ENCODE results near the gene TTC32. TPM values are rescaled to one million over a fixed set of nuclear protein-coding genes. Genes with fewer than 3 reads are reported as not detected.

TTC32 gene
- polyA plus RNA-seq, 1 experiment, result 3.6 TPM

- ChIA-PET POLR2A (no interaction called here), CTCF (interaction anchor here (1.1 kb wide), 1 partner anchor 12 kb away, joined by 3 read pairs; no protein-coding TSS in a partner anchor)
- no peak for DNase-seq (ENCODE audit: low read depth)
- Histone ChIP-seq H3K36me3 (ENCODE audit: control insufficient read depth, insufficient read depth, low read length) (no peaks in the 10 kb centered on the region), H3K4me3 (ENCODE audit: low read depth, low read length) (no peak overlapping the region), H3K27me3 (ENCODE audit: control insufficient read depth, insufficient read depth, low read length) (no peaks in the 10 kb centered on the region)
- TF ChIP-seq CTCF (IDR thresholded peaks at IDR 0.05; ENCODE audit: insufficient read depth, low read depth, low read length), result no peak
Measured at GRCh38 chr2:19943189-19943588, 41.4 kb upstream of the TTC32 start.

- no peaks in the 10 kb centered on the region for H3K27me3 ChIP-seq (ENCODE audit: control insufficient read depth, insufficient read depth, low read length)
- H3K36me3 ChIP-seq (ENCODE audit: control insufficient read depth, insufficient read depth, low read length), result peaks cover 2% of the 10 kb centered on the region; the same call in 1 of the 2 replicates
- ChIA-PET CTCF (interaction anchor here (0.9 to 1.2 kb wide), 2 partner anchors 22 to 73 kb away, joined by 3 read pairs; no protein-coding TSS in a partner anchor), POLR2A (no interaction called here)
- TF ChIP-seq CTCF (IDR thresholded peaks at IDR 0.05; ENCODE audit: insufficient read depth, low read depth, low read length), result no peak
- no peak overlapping the region for H3K4me3 ChIP-seq (ENCODE audit: low read depth, low read length)
- DNase-seq (ENCODE audit: low read depth), result no peak
Measured at GRCh38 chr2:19942199-19942598, 40.4 kb upstream of the TTC32 start.

GRCh38 chr2:19937004-19937403, 35.2 kb upstream of the TTC32 start:
- POLR2A ChIA-PET, result no interaction called here
- peaks cover 2% of the 10 kb centered on the region; the same call in 1 of the 2 replicates for H3K36me3 ChIP-seq (ENCODE audit: control insufficient read depth, insufficient read depth, low read length)
- no peak for DNase-seq (ENCODE audit: low read depth)
- TF ChIP-seq CTCF (IDR thresholded peaks at IDR 0.05; ENCODE audit: insufficient read depth, low read depth, low read length), result no peak
- no peaks in the 10 kb centered on the region for H3K27me3 ChIP-seq (ENCODE audit: control insufficient read depth, insufficient read depth, low read length)
- CTCF ChIA-PET, result no interaction called here
- H3K4me3 ChIP-seq (ENCODE audit: low read depth, low read length), result no peak overlapping the region

GRCh38 chr2:19936203-19936602, 34.4 kb upstream of the TTC32 start:
- Histone ChIP-seq H3K36me3 (ENCODE audit: control insufficient read depth, insufficient read depth, low read length) (peaks cover 2% of the 10 kb centered on the region; the same call in 1 of the 2 replicates), H3K27me3 (ENCODE audit: control insufficient read depth, insufficient read depth, low read length) (no peaks in the 10 kb centered on the region), H3K4me3 (ENCODE audit: low read depth, low read length) (no peak overlapping the region)
- POLR2A ChIA-PET, result no interaction called here
- TF ChIP-seq CTCF (IDR thresholded peaks at IDR 0.05; ENCODE audit: insufficient read depth, low read depth, low read length), result no peak
- no peak for DNase-seq (ENCODE audit: low read depth)
- CTCF ChIA-PET, result interaction anchor here (1.0 kb wide), 1 partner anchor 78 kb away, joined by 3 read pairs; no protein-coding TSS in a partner anchor

GRCh38 chr2:19933351-19933981, 31.7 kb upstream of the TTC32 start:
- CTCF ChIA-PET, result interaction anchor here (0.9 to 1.9 kb wide), 3 partner anchors 10 to 21 kb away, joined by 4 read pairs; no protein-coding TSS in a partner anchor
- POLR2A ChIA-PET, result interaction anchor here (0.5 to 0.8 kb wide), 2 partner anchors 115 to 222 kb away, joined by 3 read pairs; no protein-coding TSS in a partner anchor

More at GRCh38 chr2:19933351-19933981, 31.7 kb upstream of the TTC32 start:
- peaks cover 2% of the 10 kb centered on the region; the same call in 1 of the 2 replicates for H3K36me3 ChIP-seq (ENCODE audit: control insufficient read depth, insufficient read depth, low read length)
- no peak for TF ChIP-seq CTCF (IDR thresholded peaks at IDR 0.05; ENCODE audit: insufficient read depth, low read depth, low read length)
- peak; percentile 30 for DNase-seq (ENCODE audit: low read depth)
- H3K27me3 ChIP-seq (ENCODE audit: control insufficient read depth, insufficient read depth, low read length), result no peaks in the 10 kb centered on the region
- H3K4me3 ChIP-seq (ENCODE audit: low read depth, low read length), result no peak overlapping the region
